ENCODE data around the gene KYAT1.
A peak's percentile ranks its signal among the peaks of the same experiment; 100 is the strongest.

The KYAT1 gene

GRCh38 chr9:128838338-128838737 lies 43.4 kb downstream of the KYAT1 start:
- H3K9me3 ChIP-seq (ENCODE audit: control insufficient read depth, low read length), result no peaks in the 10 kb centered on the region
- H3K27ac ChIP-seq (ENCODE audit: low read depth, low read length, severe bottlenecking), result no peak overlapping the region
- no peaks in the 10 kb centered on the region for H3K4me1 ChIP-seq (ENCODE audit: control insufficient read depth, insufficient read depth, low read length, poor library complexity, severe bottlenecking)
- 85 to 92% methylated on average over 3 of the region's 3 CpGs for WGBS, 2 experiments (ENCODE audit: insufficient coverage in 2 of 2)
- H3K4me3 ChIP-seq (ENCODE audit: extremely low read depth, insufficient read depth, low read length, poor library complexity, severe bottlenecking), result no peak overlapping the region
- H3K36me3 ChIP-seq (ENCODE audit: control insufficient read depth, insufficient read depth, low read length), result peaks cover 32% of the 10 kb centered on the region

GRCh38 chr9:128836509-128837145 lies 45.1 kb downstream of the KYAT1 start:
- Histone ChIP-seq H3K4me3 (ENCODE audit: extremely low read depth, insufficient read depth, low read length, poor library complexity, severe bottlenecking) (no peak overlapping the region), H3K36me3 (ENCODE audit: control insufficient read depth, insufficient read depth, low read length) (peaks cover 26% of the 10 kb centered on the region), H3K4me1 (ENCODE audit: control insufficient read depth, insufficient read depth, low read length, poor library complexity, severe bottlenecking) (no peaks in the 10 kb centered on the region), H3K27ac (ENCODE audit: low read depth, low read length, severe bottlenecking) (no peak overlapping the region), H3K9me3 (ENCODE audit: control insufficient read depth, low read length) (no peaks in the 10 kb centered on the region)
- 91% methylated on average over 13 to 14 of the region's 14 CpGs for WGBS, 2 experiments (ENCODE audit: insufficient coverage in 2 of 2)

GRCh38 chr9:128835246-128836210 lies 46.2 kb downstream of the KYAT1 start:
- Histone ChIP-seq H3K4me1 (ENCODE audit: control insufficient read depth, insufficient read depth, low read length, poor library complexity, severe bottlenecking) (no peaks in the 10 kb centered on the region), H3K36me3 (ENCODE audit: control insufficient read depth, insufficient read depth, low read length) (peaks cover 19% of the 10 kb centered on the region), H3K4me3 (ENCODE audit: extremely low read depth, insufficient read depth, low read length, poor library complexity, severe bottlenecking) (no peak overlapping the region), H3K27ac (ENCODE audit: low read depth, low read length, severe bottlenecking) (no peak overlapping the region), H3K9me3 (ENCODE audit: control insufficient read depth, low read length) (no peaks in the 10 kb centered on the region)
- 95 to 96% methylated on average over 21 of the region's 28 CpGs for WGBS, 2 experiments (ENCODE audit: insufficient coverage in 2 of 2)

DNA sequence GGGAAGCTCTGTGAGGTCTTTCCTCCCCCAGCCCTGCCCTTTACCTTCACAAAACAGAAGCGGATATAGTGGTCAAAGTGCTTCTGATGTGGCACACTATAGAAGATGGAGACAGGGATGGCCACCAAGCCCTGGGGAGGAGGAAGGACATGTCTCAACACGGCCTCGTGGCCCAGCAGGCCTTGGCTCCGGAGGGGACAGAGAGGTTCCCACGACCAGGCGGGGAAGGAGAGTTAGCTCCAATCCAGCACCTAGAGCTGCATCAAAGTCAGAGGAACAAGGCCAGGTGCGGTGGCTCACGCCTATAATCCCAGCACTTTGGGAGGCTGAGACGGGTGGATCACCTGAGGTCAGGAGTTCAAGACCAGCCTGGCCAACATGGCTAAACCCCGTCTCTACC lies 48.1 kb downstream of the KYAT1 start:
- Histone ChIP-seq H3K9me3 (ENCODE audit: control insufficient read depth, low read length) (no peaks in the 10 kb centered on the region), H3K4me1 (ENCODE audit: control insufficient read depth, insufficient read depth, low read length, poor library complexity, severe bottlenecking) (peaks cover 4% of the 10 kb centered on the region), H3K36me3 (ENCODE audit: control insufficient read depth, insufficient read depth, low read length) (peaks cover 13% of the 10 kb centered on the region), H3K4me3 (ENCODE audit: extremely low read depth, insufficient read depth, low read length, poor library complexity, severe bottlenecking) (no peak overlapping the region), H3K27ac (ENCODE audit: low read depth, low read length, severe bottlenecking) (no peak overlapping the region)
- 97 to 98% methylated on average over 9 of the region's 10 CpGs for WGBS, 2 experiments (ENCODE audit: insufficient coverage in 2 of 2)

DNA sequence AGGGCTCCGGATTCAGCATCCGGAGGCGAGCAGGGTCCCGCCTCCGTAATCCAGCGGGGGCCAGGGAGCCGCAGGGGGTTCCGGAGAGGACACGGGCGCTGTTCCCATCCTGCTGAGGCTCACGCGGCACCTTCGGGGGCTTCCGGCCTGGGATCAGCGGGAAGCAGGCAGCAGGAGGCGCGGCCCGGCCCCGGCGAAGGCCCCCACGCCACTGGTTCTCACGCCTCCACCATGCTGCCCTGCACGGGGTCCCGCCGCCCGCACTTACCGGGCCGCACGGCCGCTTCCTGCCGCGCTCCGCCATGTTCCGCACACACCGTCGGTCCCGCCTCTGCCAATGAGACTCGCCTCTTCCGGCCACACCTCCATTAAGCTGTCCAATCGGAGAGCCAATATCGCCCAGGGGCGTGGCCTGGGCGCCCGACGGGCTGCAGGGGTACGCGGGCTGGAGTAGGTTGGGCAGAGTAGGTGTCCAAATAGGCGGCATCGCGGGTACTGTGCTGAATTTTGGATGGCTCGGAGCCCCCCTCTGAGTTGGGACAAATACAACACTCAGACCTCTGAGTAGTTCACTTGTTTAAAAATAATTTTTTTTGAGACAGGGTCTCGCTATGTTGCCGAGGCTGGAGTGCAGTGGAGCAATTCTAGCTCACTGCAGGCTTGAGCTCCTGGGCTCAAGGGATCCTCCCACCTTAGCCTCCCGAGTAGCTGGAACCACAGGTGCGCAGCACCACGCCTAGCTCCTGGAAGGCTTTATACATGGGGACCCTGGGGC lies 52.1 kb downstream of the KYAT1 start, which contains the start of gene SPOUT1:
SPOUT1 (minus strand) TSS at position 318 of the 775 bp plus-strand sequence; CDS start at position 304, 14 bp downstream.
- peaks cover 5% of the 10 kb centered on the region for H3K4me1 ChIP-seq (ENCODE audit: control insufficient read depth, insufficient read depth, low read length, poor library complexity, severe bottlenecking)
- peak within 1 kb of the TSS; percentile 69 for H3K27ac ChIP-seq (ENCODE audit: low read depth, low read length, severe bottlenecking)
- peak within 1 kb of the TSS; percentile 82 for H3K4me3 ChIP-seq (ENCODE audit: extremely low read depth, insufficient read depth, low read length, poor library complexity, severe bottlenecking)
- peaks cover 36% of the 10 kb centered on the region for H3K36me3 ChIP-seq (ENCODE audit: control insufficient read depth, insufficient read depth, low read length)
- no peaks in the 10 kb centered on the region for H3K9me3 ChIP-seq (ENCODE audit: control insufficient read depth, low read length)
- WGBS, 2 experiments (ENCODE audit: insufficient coverage in 2 of 2), result 1 to 2% methylated on average over 51 to 52 of the region's 56 CpGs

GRCh38 chr9:128828719-128829452 lies 52.9 kb downstream of the KYAT1 start:
- peaks cover 40% of the 10 kb centered on the region for H3K36me3 ChIP-seq (ENCODE audit: control insufficient read depth, insufficient read depth, low read length)
- peak overlapping the region; percentile 69 for H3K27ac ChIP-seq (ENCODE audit: low read depth, low read length, severe bottlenecking)
- WGBS, 2 experiments (ENCODE audit: insufficient coverage in 2 of 2), result 38 to 53% methylated on average over 12 to 15 of the region's 18 CpGs
- no peaks in the 10 kb centered on the region for H3K9me3 ChIP-seq (ENCODE audit: control insufficient read depth, low read length)
- H3K4me1 ChIP-seq (ENCODE audit: control insufficient read depth, insufficient read depth, low read length, poor library complexity, severe bottlenecking), result peaks cover 5% of the 10 kb centered on the region
- H3K4me3 ChIP-seq (ENCODE audit: extremely low read depth, insufficient read depth, low read length, poor library complexity, severe bottlenecking), result peak overlapping the region; percentile 82

DNA sequence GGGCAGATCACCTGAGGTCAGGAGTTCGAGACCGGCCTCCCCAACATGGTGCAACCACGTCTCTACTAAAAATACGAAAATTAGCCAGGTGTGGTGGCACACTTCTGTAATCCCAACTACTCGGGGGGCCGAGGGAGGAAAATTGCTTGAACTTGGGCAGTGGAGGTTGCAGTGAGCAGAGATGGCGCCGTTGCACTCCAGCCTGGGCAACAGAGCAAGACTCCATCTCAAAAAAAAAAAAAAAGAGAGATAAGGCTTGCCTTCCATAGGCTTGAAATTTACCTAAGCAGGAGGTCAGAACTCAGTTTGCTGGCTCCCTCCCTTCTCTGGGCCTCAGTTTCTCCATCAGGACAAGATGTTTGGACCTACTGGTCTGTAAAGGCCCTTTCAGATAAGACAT lies 53.5 kb downstream of the KYAT1 start:
- WGBS, 2 experiments (ENCODE audit: insufficient coverage in 2 of 2), result 91 to 97% methylated on average over 6 to 8 of the region's 8 CpGs
- H3K4me1 ChIP-seq (ENCODE audit: control insufficient read depth, insufficient read depth, low read length, poor library complexity, severe bottlenecking), result peaks cover 5% of the 10 kb centered on the region
- H3K36me3 ChIP-seq (ENCODE audit: control insufficient read depth, insufficient read depth, low read length), result peaks cover 40% of the 10 kb centered on the region
- peak overlapping the region; percentile 82 for H3K4me3 ChIP-seq (ENCODE audit: extremely low read depth, insufficient read depth, low read length, poor library complexity, severe bottlenecking)
- no peaks in the 10 kb centered on the region for H3K9me3 ChIP-seq (ENCODE audit: control insufficient read depth, low read length)
- no peak overlapping the region for H3K27ac ChIP-seq (ENCODE audit: low read depth, low read length, severe bottlenecking)

GRCh38 chr9:128825923-128826700 lies 55.6 kb downstream of the KYAT1 start:
- H3K4me3 ChIP-seq (ENCODE audit: extremely low read depth, insufficient read depth, low read length, poor library complexity, severe bottlenecking), result no peak overlapping the region
- no peak overlapping the region for H3K27ac ChIP-seq (ENCODE audit: low read depth, low read length, severe bottlenecking)
- WGBS, 2 experiments (ENCODE audit: insufficient coverage in 2 of 2), result 94 to 95% methylated on average over 16 to 18 of the region's 22 CpGs
- peaks cover 5% of the 10 kb centered on the region for H3K4me1 ChIP-seq (ENCODE audit: control insufficient read depth, insufficient read depth, low read length, poor library complexity, severe bottlenecking)
- H3K36me3 ChIP-seq (ENCODE audit: control insufficient read depth, insufficient read depth, low read length), result peaks cover 55% of the 10 kb centered on the region
- no peaks in the 10 kb centered on the region for H3K9me3 ChIP-seq (ENCODE audit: control insufficient read depth, low read length)

- H3K4me3 ChIP-seq (ENCODE audit: extremely low read depth, insufficient read depth, low read length, poor library complexity, severe bottlenecking), result no peak overlapping the region
- no peak overlapping the region for H3K27ac ChIP-seq (ENCODE audit: low read depth, low read length, severe bottlenecking)
- H3K4me1 ChIP-seq (ENCODE audit: control insufficient read depth, insufficient read depth, low read length, poor library complexity, severe bottlenecking), result peaks cover 7% of the 10 kb centered on the region
- peaks cover 55% of the 10 kb centered on the region for H3K36me3 ChIP-seq (ENCODE audit: control insufficient read depth, insufficient read depth, low read length)
- H3K9me3 ChIP-seq (ENCODE audit: control insufficient read depth, low read length), result no peaks in the 10 kb centered on the region
- WGBS, 2 experiments (ENCODE audit: insufficient coverage in 2 of 2), result 94 to 100% methylated on average over 3 to 7 of the region's 7 CpGs
These were observed 56.8 kb downstream of the KYAT1 start for GRCh38 chr9:128824911-128825310.

Measured in mesodermal cell (in vitro differentiated cells).